Trophoblast cell (in vitro differentiated cells and primary cell): Measurements from ENCODE around the gene TTLL4.

Experiments used
- DNase-seq, 2 donors: peaks; one replicate each; pipeline ENCODE4 v3.0.0-alpha.2; 2016
- H2AFZ ChIP-seq: 2 replicates; pipeline ENCODE4 v1.6.1; 2013; ENCODE audit warnings: low read length, moderate library complexity, mild to moderate bottlenecking; ENCODE audit not compliant: insufficient read depth, poor library complexity
- H2AK5ac ChIP-seq: 2 replicates; pipeline ENCODE4 v1.6.1; 2013; ENCODE audit warnings: mild to moderate bottlenecking, low read length
- H2BK120ac ChIP-seq: 2 replicates; pipeline ENCODE4 v1.6.1; 2013; ENCODE audit warnings: low read length, mild to moderate bottlenecking, moderate library complexity; ENCODE audit not compliant: insufficient read depth, poor library complexity
- H2BK12ac ChIP-seq: 2 replicates; pipeline ENCODE4 v1.6.1; 2013; ENCODE audit warnings: mild to moderate bottlenecking, low read length, moderate library complexity
- H2BK5ac ChIP-seq: 2 replicates; pipeline ENCODE4 v1.6.1; 2013; ENCODE audit warnings: low read length, low read depth, moderate library complexity, mild to moderate bottlenecking; ENCODE audit not compliant: poor library complexity
- H3K14ac ChIP-seq: 2 replicates; pipeline ENCODE4 v1.6.1; 2013; ENCODE audit warnings: mild to moderate bottlenecking, low read length
- H3K18ac ChIP-seq: 2 replicates; pipeline ENCODE4 v1.6.1; 2013; ENCODE audit warnings: mild to moderate bottlenecking, low read length
- H3K23ac ChIP-seq: 2 replicates; pipeline ENCODE4 v1.6.1; 2013; ENCODE audit warnings: low read length
- H3K27ac ChIP-seq: 2 replicates; pipeline ENCODE4 v1.5.1; 2013; ENCODE audit warnings: low read depth, mild to moderate bottlenecking, inconsistent platforms, low read length, moderate library complexity
- H3K27me3 ChIP-seq: 2 replicates; pipeline ENCODE4 v1.6.1; 2013; ENCODE audit warnings: inconsistent platforms, mild to moderate bottlenecking, low read length, moderate library complexity; ENCODE audit not compliant: insufficient read depth
- H3K36me3 ChIP-seq, 2 experiments: 1 replicate in 1 of 2; 2 replicates in 1 of 2; pipeline ENCODE4 v1.6.1; 2013; ENCODE audit warnings: low read length in 2 of 2, mild to moderate bottlenecking in 2 of 2, moderate library complexity in 1 of 2; ENCODE audit not compliant: insufficient read depth in 2 of 2, control insufficient read depth in 1 of 2
- H3K4ac ChIP-seq: 2 replicates; pipeline ENCODE4 v1.6.1; 2013; ENCODE audit warnings: low read depth, mild to moderate bottlenecking, low read length, moderate library complexity
- H3K4me1 ChIP-seq, 2 experiments: 1 replicate in 1 of 2; 2 replicates in 1 of 2; pipeline ENCODE4 v1.6.1; 2013; ENCODE audit warnings: low read length in 2 of 2, mild to moderate bottlenecking in 2 of 2, moderate library complexity in 1 of 2; ENCODE audit not compliant: insufficient read depth in 2 of 2, control insufficient read depth in 1 of 2
- H3K4me2 ChIP-seq: 2 replicates; pipeline ENCODE4 v1.6.1; 2013; ENCODE audit warnings: inconsistent platforms, mild to moderate bottlenecking, low read length, moderate library complexity
- H3K4me3 ChIP-seq: 2 replicates; pipeline ENCODE4 v1.5.1; 2013; ENCODE audit warnings: mild to moderate bottlenecking, low read depth, low read length, inconsistent platforms
- H3K79me1 ChIP-seq: one replicate; pipeline ENCODE4 v1.6.1; 2013; ENCODE audit warnings: low read length
- H3K79me2 ChIP-seq: 2 replicates; pipeline ENCODE4 v1.6.1; 2013; ENCODE audit warnings: low read length, mild to moderate bottlenecking; ENCODE audit not compliant: control insufficient read depth, insufficient read depth, poor library complexity
- H3K9ac ChIP-seq: 2 replicates; pipeline ENCODE4 v1.6.1; 2013; ENCODE audit warnings: mild to moderate bottlenecking, low read length
- H3K9me3 ChIP-seq: 2 replicates; pipeline ENCODE4 v1.6.1; 2013; ENCODE audit warnings: low read depth, mild to moderate bottlenecking, control low read depth, inconsistent platforms, low read length; ENCODE audit not compliant: insufficient read depth
- H4K12ac ChIP-seq: 2 replicates; pipeline ENCODE4 v1.6.1; 2013; ENCODE audit warnings: low read depth, mild to moderate bottlenecking, low read length, moderate library complexity
- H4K8ac ChIP-seq: 2 replicates; pipeline ENCODE4 v1.6.1; 2013; ENCODE audit warnings: low read depth, mild to moderate bottlenecking, low read length, moderate library complexity
- H4K91ac ChIP-seq: one replicate; pipeline ENCODE4 v1.6.1; 2013; ENCODE audit warnings: low read depth, mild to moderate bottlenecking, low read length, moderate library complexity
- WGBS: extraction: QIAGEN DNeasy Blood & Tissue Kit; methylation state at CpG from one replicate; pipeline ENCODE4 v1.1.7; 2013; ENCODE audit warnings: missing lambda C conversion rate; ENCODE audit not compliant: insufficient read length, insufficient coverage; ENCODE audit errors: extremely low coverage; 5-methylcytosine and 5-hydroxymethylcytosine counted together

Gene TTLL4

GRCh38 chr2:218708086-218708485 lies 2.5 kb upstream of the TTLL4 start:
- no peaks in the 10 kb centered on the region for H3K36me3 ChIP-seq
- no peak for DNase-seq
- no peak overlapping the region for H4K8ac ChIP-seq
- H2BK12ac ChIP-seq: no peak overlapping the region
- WGBS: no CpG with 5 or more reads among the region's 4 CpGs
- no peak overlapping the region for H3K4me2 ChIP-seq
- H4K12ac ChIP-seq: no peak overlapping the region
- no peaks in the 10 kb centered on the region for H3K27me3 ChIP-seq
- no peaks in the 10 kb centered on the region for H3K9me3 ChIP-seq
- H3K4ac ChIP-seq: no peak overlapping the region
- H2AFZ ChIP-seq: no peak overlapping the region
- H2AK5ac ChIP-seq: no peak overlapping the region
- H3K18ac ChIP-seq: no peak overlapping the region
- no peak overlapping the region for H3K9ac ChIP-seq
- no peak overlapping the region for H2BK5ac ChIP-seq
- no peak overlapping the region for H3K14ac ChIP-seq
- no peak overlapping the region for H3K4me3 ChIP-seq
- peaks cover 0 to 5% of the 10 kb centered on the region in 2 experiments for H3K4me1 ChIP-seq
- no peak overlapping the region for H4K91ac ChIP-seq
- H3K79me2 ChIP-seq: peaks cover 5% of the 10 kb centered on the region
- H3K27ac ChIP-seq: no peak overlapping the region
- H2BK120ac ChIP-seq: no peak overlapping the region
- H3K23ac ChIP-seq: no peak overlapping the region
- peaks cover 5% of the 10 kb centered on the region for H3K79me1 ChIP-seq

DNA sequence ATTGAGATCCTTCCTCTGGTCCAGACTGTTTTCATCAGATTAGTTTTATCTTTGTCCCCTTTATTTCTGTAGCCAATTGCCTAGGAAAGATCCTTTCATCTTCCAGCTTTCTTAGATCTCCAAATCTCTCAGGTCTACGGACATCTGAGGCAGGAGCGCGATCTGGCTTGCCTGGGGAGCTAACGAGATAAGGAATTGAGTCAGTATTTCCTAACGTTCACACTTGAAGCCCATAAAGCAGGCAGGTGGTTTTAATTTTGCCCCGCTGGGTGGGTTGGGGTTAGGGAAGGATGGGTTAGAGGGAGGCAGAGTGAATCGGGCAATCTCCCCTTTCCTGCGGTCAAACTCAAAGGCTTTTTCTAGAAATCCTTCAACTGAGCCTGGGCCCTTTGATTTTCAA lies 727 bp upstream of the TTLL4 start:
- H3K79me2 ChIP-seq: peaks cover 6% of the 10 kb centered on the region
- no peak overlapping the region for H2BK120ac ChIP-seq
- no peak overlapping the region for H2AFZ ChIP-seq
- no CpG with 5 or more reads among the region's 8 CpGs for WGBS
- H4K12ac ChIP-seq: peak overlapping the region; percentile 52
- H3K9me3 ChIP-seq: no peaks in the 10 kb centered on the region
- no peak overlapping the region for H3K18ac ChIP-seq
- H2BK12ac ChIP-seq: peak overlapping the region; percentile 52
- H3K23ac ChIP-seq: no peak overlapping the region
- no peak for DNase-seq
- no peak overlapping the region for H3K9ac ChIP-seq
- H3K4me3 ChIP-seq: no peak overlapping the region
- no peak overlapping the region for H4K91ac ChIP-seq
- H3K36me3 ChIP-seq: no peaks in the 10 kb centered on the region
- no peak overlapping the region for H3K14ac ChIP-seq
- no peak overlapping the region for H2BK5ac ChIP-seq
- H3K79me1 ChIP-seq: peaks cover 5% of the 10 kb centered on the region
- peak overlapping the region; percentile 70 for H4K8ac ChIP-seq
- peaks cover 0 to 5% of the 10 kb centered on the region in 2 experiments for H3K4me1 ChIP-seq
- H3K27ac ChIP-seq: no peak overlapping the region
- peak overlapping the region; percentile 54 for H3K4me2 ChIP-seq
- no peaks in the 10 kb centered on the region for H3K27me3 ChIP-seq
- no peak overlapping the region for H3K4ac ChIP-seq
- H2AK5ac ChIP-seq: no peak overlapping the region

DNA sequence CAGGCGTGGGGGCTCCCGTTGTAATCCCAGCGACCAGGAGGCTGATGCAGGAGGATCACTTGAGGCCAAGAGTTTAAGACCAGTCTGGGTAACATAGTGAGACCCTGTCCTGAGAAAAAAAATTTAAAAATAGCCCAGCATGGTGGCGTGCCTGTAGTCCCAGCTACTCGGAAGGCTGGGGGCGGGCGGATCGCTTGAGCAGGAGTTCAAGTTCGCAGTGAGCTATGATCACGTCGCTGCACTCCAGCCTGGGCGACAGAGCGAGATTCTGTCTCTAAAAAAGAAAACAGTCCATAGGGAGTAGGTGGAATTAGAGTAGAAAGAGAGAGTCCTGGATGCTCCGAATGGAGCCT lies 325 bp upstream of the TTLL4 start:
- no peak for DNase-seq
- H3K36me3 ChIP-seq: no peaks in the 10 kb centered on the region
- H3K18ac ChIP-seq: no peak overlapping the region
- H3K9me3 ChIP-seq: no peaks in the 10 kb centered on the region
- H3K27ac ChIP-seq: no peak overlapping the region
- no peak overlapping the region for H2BK120ac ChIP-seq
- H3K27me3 ChIP-seq: no peaks in the 10 kb centered on the region
- H4K91ac ChIP-seq: peak overlapping the region; percentile 8
- no peak overlapping the region for H3K23ac ChIP-seq
- peak overlapping the region; percentile 70 for H4K8ac ChIP-seq
- H2AFZ ChIP-seq: peak overlapping the region; percentile 84
- peak overlapping the region; percentile 11 for H3K14ac ChIP-seq
- no peak overlapping the region for H3K4ac ChIP-seq
- WGBS: no CpG with 5 or more reads among the region's 14 CpGs
- H3K9ac ChIP-seq: no peak overlapping the region
- no peak overlapping the region for H2AK5ac ChIP-seq
- H2BK12ac ChIP-seq: peak overlapping the region; percentile 52
- no peak overlapping the region for H3K4me3 ChIP-seq
- peaks cover 5% of the 10 kb centered on the region for H3K79me1 ChIP-seq
- peaks cover 6% of the 10 kb centered on the region for H3K79me2 ChIP-seq
- H3K4me2 ChIP-seq: peak overlapping the region; percentile 54
- H4K12ac ChIP-seq: peak overlapping the region; percentile 52
- peaks cover 0 to 5% of the 10 kb centered on the region in 2 experiments for H3K4me1 ChIP-seq
- no peak overlapping the region for H2BK5ac ChIP-seq

- no peak overlapping the region for H4K91ac ChIP-seq
- H3K4me3 ChIP-seq: no peak overlapping the region
- H3K9ac ChIP-seq: no peak overlapping the region
- peaks cover 6% of the 10 kb centered on the region for H3K79me2 ChIP-seq
- peak overlapping the region; percentile 69 for H3K4me2 ChIP-seq
- H3K27ac ChIP-seq: no peak overlapping the region
- H3K9me3 ChIP-seq: no peaks in the 10 kb centered on the region
- H3K36me3 ChIP-seq: peaks cover 0 to 2% of the 10 kb centered on the region in 2 experiments
- H2BK120ac ChIP-seq: no peak overlapping the region
- H3K18ac ChIP-seq: no peak overlapping the region
- no peak overlapping the region for H3K14ac ChIP-seq
- H2AFZ ChIP-seq: no peak overlapping the region
- no peak overlapping the region for H4K8ac ChIP-seq
- peaks cover 4% of the 10 kb centered on the region for H3K79me1 ChIP-seq
- no peak overlapping the region for H4K12ac ChIP-seq
- H3K4ac ChIP-seq: peak overlapping the region; percentile 84
- DNase-seq: no peak
- peaks cover 0 to 5% of the 10 kb centered on the region in 2 experiments for H3K4me1 ChIP-seq
- no CpG with 5 or more reads among the region's 5 CpGs for WGBS
- H2AK5ac ChIP-seq: no peak overlapping the region
- H2BK12ac ChIP-seq: no peak overlapping the region
- H2BK5ac ChIP-seq: no peak overlapping the region
- no peak overlapping the region for H3K23ac ChIP-seq
- no peaks in the 10 kb centered on the region for H3K27me3 ChIP-seq
These were observed 905 bp downstream of the TTLL4 start for GRCh38 chr2:218711550-218711929.
